Measurements from ENCODE around the gene RAPGEF2.
A peak's percentile ranks its signal among the peaks of the same experiment; 100 is the strongest.
"Not testable (repeated sequence)": the region's sequence is repeated elsewhere in the genome, so short reads cannot be mapped to it uniquely, and the experiment has no call there.

RAPGEF2 gene

DNA sequence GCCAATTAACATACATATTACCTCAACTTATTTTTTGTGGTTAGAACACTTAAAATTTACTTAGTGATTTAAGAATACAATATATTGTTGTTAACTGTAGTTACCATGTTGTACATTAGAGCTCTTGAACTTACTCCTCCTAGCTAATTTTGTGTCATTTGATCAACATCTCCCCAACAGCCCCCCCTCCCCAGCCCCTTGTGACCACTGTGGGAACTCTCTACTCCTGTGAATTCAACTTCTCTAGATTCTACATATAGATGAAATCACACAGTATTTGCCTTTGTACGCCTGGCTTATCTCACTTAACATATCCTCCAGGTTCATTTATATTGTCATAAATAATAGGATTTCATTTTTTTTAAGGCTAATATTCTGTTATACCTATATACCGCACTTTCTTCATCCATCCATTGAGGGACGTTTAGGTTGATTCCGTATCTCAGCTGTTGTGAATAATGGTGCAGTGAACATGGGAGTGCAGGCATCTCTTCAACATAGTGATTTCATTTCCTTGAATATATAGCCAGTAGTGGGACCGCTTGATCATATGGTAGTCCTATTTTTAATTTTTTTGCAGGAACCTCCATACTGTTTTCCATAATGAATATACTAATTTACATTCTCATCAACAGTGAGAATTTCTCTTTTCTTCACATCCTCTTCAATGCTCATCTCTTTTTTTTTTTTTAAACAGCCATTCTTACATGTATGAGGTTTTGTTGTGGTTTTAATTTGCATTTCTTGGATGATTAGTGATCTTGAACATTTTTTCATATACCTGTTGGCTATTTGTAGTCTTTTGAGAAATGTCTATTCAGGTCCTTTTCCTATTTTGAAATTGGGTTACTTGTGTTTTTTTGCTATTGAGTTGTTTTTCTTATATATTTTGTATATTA is 66.8 kb downstream of the RAPGEF2 start:
- DNase-seq: no peak

DNA sequence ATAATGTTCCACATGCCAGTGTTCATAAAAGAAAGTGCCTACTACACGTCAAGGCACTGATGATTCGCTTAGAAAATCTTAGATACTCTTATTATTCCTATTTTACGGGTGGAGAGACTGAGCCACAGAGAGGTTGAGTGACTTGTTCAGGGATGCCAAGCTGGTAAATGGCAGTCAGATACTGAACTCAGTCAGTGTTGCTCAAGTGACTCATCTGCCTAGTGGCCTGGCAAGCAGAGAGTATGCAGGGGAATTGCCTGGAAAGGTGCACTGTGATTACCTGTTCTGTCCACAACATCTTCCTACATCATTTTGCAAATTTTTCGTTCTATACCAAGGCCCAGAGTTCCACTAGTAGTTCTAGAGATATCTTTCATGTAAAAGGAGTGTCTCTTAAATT is 68.4 kb downstream of the RAPGEF2 start:
- peak; percentile 28 for DNase-seq

DNA sequence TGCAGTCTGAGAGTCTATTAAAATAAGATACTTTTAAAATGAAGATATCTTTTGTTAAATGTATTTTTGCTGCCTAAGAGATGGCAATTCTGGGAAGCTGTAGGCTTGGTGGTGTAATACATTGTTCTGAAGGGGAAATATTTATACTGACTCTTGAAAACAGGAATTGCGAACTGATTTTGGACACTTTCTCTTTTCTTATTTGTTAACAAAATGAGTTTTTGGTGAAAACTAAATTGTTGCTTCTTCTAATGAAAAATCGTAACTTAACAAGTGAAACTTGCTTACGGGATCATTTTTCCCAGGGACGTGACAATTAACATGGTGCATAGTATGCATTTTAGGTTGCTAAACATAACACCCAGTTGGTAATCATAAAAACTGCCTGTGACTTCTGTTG is 71.0 kb downstream of the RAPGEF2 start:
- DNase-seq: no peak

GRCh38 chr4:159174645-159175084 is 71.8 kb downstream of the RAPGEF2 start:
- DNase-seq: no peak

- DNase-seq: peak; percentile 82
Measured at GRCh38 chr4:159175085-159175988, 72.5 kb downstream of the RAPGEF2 start.

GRCh38 chr4:159175989-159176375 is 73.1 kb downstream of the RAPGEF2 start:
- DNase-seq: no peak

- peak; percentile 31 for DNase-seq
Measured at GRCh38 chr4:159177265-159178150, 74.6 kb downstream of the RAPGEF2 start.

- no peak for DNase-seq
Measured at GRCh38 chr4:159178151-159178546, 75.3 kb downstream of the RAPGEF2 start.

- DNase-seq: no peak
Measured at GRCh38 chr4:159178979-159179969, 76.4 kb downstream of the RAPGEF2 start.

DNA sequence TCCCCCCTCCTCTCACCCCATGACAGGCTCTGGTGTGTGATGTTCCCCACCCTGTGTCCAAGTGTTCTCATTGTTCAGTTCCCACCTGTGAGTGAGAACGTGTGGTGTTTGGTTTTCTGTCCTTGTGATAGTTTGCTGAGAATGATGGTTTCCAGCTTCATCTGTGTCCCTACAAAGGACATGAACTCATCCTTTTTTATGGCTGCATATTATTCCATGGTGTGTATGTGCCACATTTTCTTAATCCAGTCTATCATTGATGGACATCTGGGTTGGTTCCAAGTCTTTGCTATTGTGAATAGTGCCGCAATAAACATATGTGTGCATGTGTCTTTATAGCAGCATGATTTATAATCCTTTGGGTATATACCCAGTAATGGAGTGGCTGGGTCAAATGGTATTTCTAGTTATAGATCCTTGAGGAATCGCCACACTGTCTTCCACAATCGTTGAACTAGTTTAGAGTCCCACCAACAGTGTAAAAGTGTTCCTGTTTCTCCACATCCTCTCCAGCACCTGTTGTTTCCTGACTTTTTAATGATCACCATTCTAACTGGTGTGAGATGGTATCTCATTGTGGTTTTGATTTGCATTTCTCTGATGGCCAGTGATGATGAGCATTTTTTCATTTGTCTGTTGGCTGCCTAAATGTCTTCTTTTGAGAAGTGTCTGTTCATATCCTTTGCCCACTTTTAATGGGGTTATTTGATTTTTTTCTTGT is 81.2 kb downstream of the RAPGEF2 start:
- not testable (repeated sequence) for DNase-seq

DNA sequence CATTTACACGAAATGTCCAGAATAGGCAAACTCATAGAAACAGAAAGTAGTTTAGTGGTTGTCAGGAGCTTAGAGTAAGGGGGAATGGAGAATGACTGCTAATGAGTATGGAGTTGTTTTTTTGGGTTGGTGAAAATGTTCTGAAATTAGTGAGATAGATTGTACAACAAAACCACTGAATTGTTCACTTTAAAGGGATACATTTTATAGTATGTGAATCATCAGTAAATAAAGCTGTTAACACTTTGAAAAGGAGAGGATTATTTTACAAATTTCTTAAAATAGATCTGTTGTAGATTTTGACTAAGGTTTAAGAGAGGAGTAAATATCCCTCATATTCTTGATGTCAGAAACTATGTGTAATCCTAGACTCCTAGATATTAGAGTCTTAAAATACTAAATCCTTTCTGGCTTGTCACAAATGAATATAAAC is 82.7 kb downstream of the RAPGEF2 start:
- DNase-seq: no peak

DNA sequence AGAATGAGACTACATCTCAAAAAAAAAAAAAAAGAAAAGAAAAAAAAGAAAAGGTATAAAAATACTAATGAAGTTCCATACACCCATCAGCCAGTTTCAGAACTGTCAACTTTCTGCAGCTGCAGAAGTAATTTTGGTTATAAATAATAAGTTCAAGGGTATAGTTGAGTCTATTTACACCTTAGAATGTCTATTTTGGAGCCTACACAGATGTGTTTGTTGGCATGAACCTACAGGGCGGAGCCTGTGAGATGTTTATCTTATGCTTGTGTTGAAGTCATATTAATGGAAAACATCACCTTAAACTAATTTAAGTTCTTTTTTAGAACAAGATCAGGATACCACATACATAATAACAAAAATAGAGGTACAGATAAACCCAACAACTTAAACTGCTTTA is 85.8 kb downstream of the RAPGEF2 start:
- DNase-seq: no peak

- DNase-seq: no peak
Measured at GRCh38 chr4:159190651-159191050, 87.8 kb downstream of the RAPGEF2 start.

DNA sequence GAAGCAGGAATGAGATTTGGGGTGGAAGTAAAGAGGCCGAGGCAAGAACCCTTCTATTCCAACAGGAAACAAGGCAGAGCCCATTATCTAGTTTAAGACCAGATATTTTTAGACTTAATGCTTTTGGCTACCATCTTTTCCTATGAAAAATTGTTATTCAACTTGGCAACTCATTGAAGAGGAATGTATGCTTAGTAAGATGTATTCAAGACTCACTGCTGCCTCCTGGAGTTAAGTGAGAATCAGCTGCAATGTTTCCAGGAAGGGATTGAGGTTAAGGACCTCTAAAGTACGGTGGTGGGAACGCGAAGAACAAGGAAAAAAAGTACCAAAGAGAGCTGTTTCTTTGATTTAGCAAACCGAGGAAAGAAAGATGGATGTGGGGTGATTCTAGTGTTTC is 89.1 kb downstream of the RAPGEF2 start:
- DNase-seq: no peak

- no peak for DNase-seq
Measured at GRCh38 chr4:159193046-159193620, 90.3 kb downstream of the RAPGEF2 start.

- DNase-seq: no peak
Measured at GRCh38 chr4:159195361-159195769, 92.5 kb downstream of the RAPGEF2 start.

GRCh38 chr4:159197260-159197884 is 94.5 kb downstream of the RAPGEF2 start:
- DNase-seq: no peak

DNA sequence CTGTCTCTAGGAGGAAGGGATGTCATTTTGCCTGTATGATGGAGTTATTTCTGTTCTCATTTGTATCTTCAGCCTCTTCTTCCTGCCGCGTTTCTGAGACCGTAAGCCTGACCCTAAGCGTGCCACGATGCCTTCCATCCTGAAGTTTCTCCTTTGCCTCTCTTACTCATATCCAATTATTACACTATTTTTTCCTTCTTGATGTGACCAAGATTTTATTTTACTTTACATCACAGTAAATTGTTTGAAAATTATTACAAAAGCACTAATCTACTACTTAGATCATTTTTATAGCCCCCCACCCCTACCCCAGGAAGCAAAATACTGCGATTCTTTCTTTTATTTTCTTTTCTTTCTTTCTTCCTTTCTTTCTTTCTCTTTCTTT is 95.0 kb downstream of the RAPGEF2 start:
- DNase-seq: no peak

- no peak for DNase-seq
Measured at GRCh38 chr4:159199826-159200225, 96.9 kb downstream of the RAPGEF2 start.

- DNase-seq: no peak
Measured at GRCh38 chr4:159201168-159201567, 98.3 kb downstream of the RAPGEF2 start.
